Endothelial cell (in vitro differentiated cells): ENCODE data around the gene KCTD12. TPM values are rescaled to one million over a fixed set of nuclear protein-coding genes. Genes with fewer than 3 reads are reported as not detected.

Source experiments
- DNase-seq: peaks from one replicate; pipeline ENCODE4 v3.0.0; 2021; ENCODE audit warnings: low spot score
- H3K27ac Mint-ChIP-seq: one replicate; pipeline ENCODE4 v1.8.0; 2021; ENCODE audit warnings: mixed read lengths, inconsistent platforms; ENCODE audit not compliant: unreplicated experiment
- H3K27me3 Mint-ChIP-seq: one replicate; pipeline ENCODE4 v1.8.0; 2021; ENCODE audit warnings: mild to moderate bottlenecking, moderate library complexity, mixed read lengths, inconsistent platforms; ENCODE audit not compliant: unreplicated experiment
- H3K36me3 Mint-ChIP-seq: one replicate; pipeline ENCODE4 v1.8.0; 2021; ENCODE audit warnings: mild to moderate bottlenecking, low read depth, mixed read lengths, inconsistent platforms; ENCODE audit not compliant: unreplicated experiment
- H3K4me1 Mint-ChIP-seq: one replicate; pipeline ENCODE4 v1.8.0; 2021; ENCODE audit warnings: mild to moderate bottlenecking, mixed read lengths, inconsistent platforms; ENCODE audit not compliant: unreplicated experiment
- H3K4me3 Mint-ChIP-seq: one replicate; pipeline ENCODE4 v1.8.0; 2021; ENCODE audit warnings: mild to moderate bottlenecking, mixed read lengths, inconsistent platforms; ENCODE audit not compliant: unreplicated experiment
- H3K9me3 Mint-ChIP-seq: one replicate; pipeline ENCODE4 v1.8.0; 2021; ENCODE audit warnings: mixed read lengths, inconsistent platforms; ENCODE audit not compliant: unreplicated experiment
- total RNA-seq: library from RNA; stranded (reverse); fragmentation: NEBNext Ultra II Directional; extraction: Animal tissue kit (Norgen Biotek cat#: 25700); gene quantifications from one replicate; pipeline ENCODE4 v1.2.1, GENCODE V29; 2021; ENCODE audit not compliant: unreplicated experiment
- TF ChIP-seq, protein P1 (sequence below): fragments of 200-600 bp; sonication (generic); IDR thresholded peaks from one replicate; pipeline ENCODE4 v1.5.0; 2021; ENCODE audit warnings: antibody characterized with exemption; ENCODE audit not compliant: unreplicated experiment

Gene KCTD12
- total RNA-seq, 1 donor from 2014 or later: 9.6 TPM

- Mint-ChIP-seq H3K36me3 (no peaks in the 10 kb centered on the region), H3K27ac (no peak overlapping the region), H3K4me1 (no peaks in the 10 kb centered on the region), H3K4me3 (no peak overlapping the region), H3K9me3 (no peaks in the 10 kb centered on the region), H3K27me3 (no peaks in the 10 kb centered on the region)
- TF ChIP-seq, protein P1, sequence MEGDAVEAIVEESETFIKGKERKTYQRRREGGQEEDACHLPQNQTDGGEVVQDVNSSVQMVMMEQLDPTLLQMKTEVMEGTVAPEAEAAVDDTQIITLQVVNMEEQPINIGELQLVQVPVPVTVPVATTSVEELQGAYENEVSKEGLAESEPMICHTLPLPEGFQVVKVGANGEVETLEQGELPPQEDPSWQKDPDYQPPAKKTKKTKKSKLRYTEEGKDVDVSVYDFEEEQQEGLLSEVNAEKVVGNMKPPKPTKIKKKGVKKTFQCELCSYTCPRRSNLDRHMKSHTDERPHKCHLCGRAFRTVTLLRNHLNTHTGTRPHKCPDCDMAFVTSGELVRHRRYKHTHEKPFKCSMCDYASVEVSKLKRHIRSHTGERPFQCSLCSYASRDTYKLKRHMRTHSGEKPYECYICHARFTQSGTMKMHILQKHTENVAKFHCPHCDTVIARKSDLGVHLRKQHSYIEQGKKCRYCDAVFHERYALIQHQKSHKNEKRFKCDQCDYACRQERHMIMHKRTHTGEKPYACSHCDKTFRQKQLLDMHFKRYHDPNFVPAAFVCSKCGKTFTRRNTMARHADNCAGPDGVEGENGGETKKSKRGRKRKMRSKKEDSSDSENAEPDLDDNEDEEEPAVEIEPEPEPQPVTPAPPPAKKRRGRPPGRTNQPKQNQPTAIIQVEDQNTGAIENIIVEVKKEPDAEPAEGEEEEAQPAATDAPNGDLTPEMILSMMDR: no peak
- no peak for DNase-seq
Measured at GRCh38 chr13:76852986-76853385, 33.2 kb downstream of the KCTD12 start.

- TF ChIP-seq, protein P1: no peak
- no peaks in the 10 kb centered on the region for H3K36me3 Mint-ChIP-seq
- DNase-seq: no peak
- H3K27me3 Mint-ChIP-seq: no peaks in the 10 kb centered on the region
- H3K4me1 Mint-ChIP-seq: no peaks in the 10 kb centered on the region
- no peak overlapping the region for H3K4me3 Mint-ChIP-seq
- no peaks in the 10 kb centered on the region for H3K9me3 Mint-ChIP-seq
- H3K27ac Mint-ChIP-seq: no peak overlapping the region
Measured at GRCh38 chr13:76851961-76852360, 34.2 kb downstream of the KCTD12 start.

DNA sequence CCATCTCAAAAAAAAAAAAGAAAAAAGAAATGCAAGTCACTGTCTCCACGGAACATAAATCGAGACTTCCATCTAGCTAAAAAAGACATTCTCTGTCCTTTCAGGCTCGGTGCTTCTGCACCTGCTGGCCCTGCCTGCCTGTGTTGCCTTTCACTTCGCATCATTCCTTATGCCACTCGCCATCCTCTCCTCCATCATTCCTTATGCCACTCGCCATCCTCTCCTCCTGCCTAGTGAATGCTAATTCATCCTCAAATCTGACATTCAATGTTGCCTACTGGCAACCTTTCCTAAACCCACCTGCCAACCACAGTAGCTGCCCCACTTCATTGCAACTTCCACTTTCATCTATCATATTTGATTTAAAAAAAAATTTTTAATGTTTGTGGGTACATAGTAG, 36.7 kb downstream of the KCTD12 start:
- H3K4me3 Mint-ChIP-seq: no peak overlapping the region
- H3K4me1 Mint-ChIP-seq: no peaks in the 10 kb centered on the region
- no peaks in the 10 kb centered on the region for H3K27me3 Mint-ChIP-seq
- no peaks in the 10 kb centered on the region for H3K9me3 Mint-ChIP-seq
- no peak overlapping the region for H3K27ac Mint-ChIP-seq
- DNase-seq: no peak
- no peaks in the 10 kb centered on the region for H3K36me3 Mint-ChIP-seq
- TF ChIP-seq, protein P1: no peak

DNA sequence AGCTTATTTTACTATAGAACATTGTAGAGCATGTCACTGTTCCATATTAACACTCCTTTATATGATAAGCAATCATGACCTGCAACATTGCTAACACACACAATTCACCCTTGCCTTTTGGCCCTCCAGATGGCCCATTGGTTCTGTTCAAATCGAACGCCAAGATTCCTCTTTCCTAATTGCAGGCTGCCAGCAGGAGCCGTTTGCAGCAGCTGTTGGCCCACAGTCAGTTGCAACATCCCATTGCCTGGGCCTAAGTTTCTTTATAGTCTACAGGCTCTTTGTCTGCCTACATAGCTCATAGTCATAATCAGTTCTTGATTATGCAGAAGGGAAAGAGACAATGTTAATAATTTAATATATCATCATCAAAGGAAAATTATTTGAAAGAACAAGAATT, 37.6 kb downstream of the KCTD12 start:
- TF ChIP-seq, protein P1: no peak
- no peak for DNase-seq
- no peak overlapping the region for H3K27ac Mint-ChIP-seq
- no peaks in the 10 kb centered on the region for H3K9me3 Mint-ChIP-seq
- H3K27me3 Mint-ChIP-seq: no peaks in the 10 kb centered on the region
- H3K36me3 Mint-ChIP-seq: no peaks in the 10 kb centered on the region
- H3K4me1 Mint-ChIP-seq: no peaks in the 10 kb centered on the region
- H3K4me3 Mint-ChIP-seq: no peak overlapping the region

DNA sequence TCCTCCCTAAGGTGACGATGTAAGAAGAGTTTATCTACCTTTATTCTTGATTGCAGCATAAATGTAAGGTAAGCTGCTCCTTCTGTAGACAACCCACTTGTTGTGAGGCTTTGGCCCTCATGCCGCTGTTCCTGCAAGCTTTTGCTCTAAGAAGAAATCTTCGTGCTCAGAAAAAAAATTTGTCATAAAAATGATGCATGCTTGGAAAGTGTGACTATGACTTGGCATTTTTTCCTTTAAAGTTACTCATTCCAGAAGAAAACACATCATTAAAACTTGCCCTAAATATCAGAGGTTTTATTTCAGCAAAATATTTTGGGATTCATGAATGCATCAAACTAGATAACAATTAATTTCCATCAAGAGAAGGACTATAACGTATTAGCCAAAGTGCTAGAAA, 39.8 kb downstream of the KCTD12 start:
- TF ChIP-seq, protein P1: no peak
- H3K9me3 Mint-ChIP-seq: no peaks in the 10 kb centered on the region
- no peaks in the 10 kb centered on the region for H3K27me3 Mint-ChIP-seq
- no peaks in the 10 kb centered on the region for H3K36me3 Mint-ChIP-seq
- H3K4me3 Mint-ChIP-seq: no peak overlapping the region
- H3K4me1 Mint-ChIP-seq: no peaks in the 10 kb centered on the region
- H3K27ac Mint-ChIP-seq: no peak overlapping the region
- no peak for DNase-seq
